Sigmoid colon (tissue), 7 donors: ENCODE data around the gene TIAM1. TPM values are rescaled to one million over a fixed set of nuclear protein-coding genes. Genes with fewer than 3 reads are reported as not detected.

ENCODE experiments used
- DNase-seq: peaks from one replicate; pipeline ENCODE4 v3.0.0-alpha.2; 2019
- H3K27ac ChIP-seq, 4 donors: fragments of 200-600 bp; sonication (generic); one replicate each; pipeline ENCODE4 v1.5.1; 2016 to 2019; ENCODE audit warnings: mild to moderate bottlenecking in 1 of 4
- H3K27me3 ChIP-seq, 3 donors: fragments of 200-600 bp; sonication (generic); one replicate each; pipeline ENCODE4 v1.5.1; 2019; ENCODE audit warnings: mild to moderate bottlenecking in 1 of 3
- H3K36me3 ChIP-seq, 4 donors: fragments of 200-600 bp; sonication (generic); one replicate each; pipeline ENCODE4 v1.5.1; 2016 to 2019
- H3K4me1 ChIP-seq, 4 donors: fragments of 200-600 bp; sonication (generic); one replicate each; pipeline ENCODE4 v1.5.1; 2017 to 2019
- H3K4me3 ChIP-seq, 4 donors: fragments of 200-600 bp; sonication (generic); one replicate each; pipeline ENCODE4 v1.5.1; 2017 to 2019; ENCODE audit warnings: mild to moderate bottlenecking in 2 of 4, moderate library complexity in 1 of 4
- H3K9me3 ChIP-seq, 4 donors: fragments of 200-600 bp in 3 of 4; sonication (generic) in 3 of 4; one replicate each; pipeline versions ENCODE4 v1.5.1 to v1.6.1; 2013 to 2019
- CTCF ChIP-seq, 4 experiments: fragments of 450-650 bp in 3 of 4; fragments of 200-600 bp in 1 of 4; IDR thresholded peaks; one replicate each; pipeline ENCODE4 v1.5.1; 2016 to 2019; ENCODE audit warnings: antibody characterized with exemption in 4 of 4, mild to moderate bottlenecking in 3 of 4, moderate library complexity in 2 of 4
- EP300 ChIP-seq, 4 donors: sonication (generic); formaldehyde crosslinking; IDR thresholded peaks; one replicate each; pipeline ENCODE4 v1.6.1; 2017; ENCODE audit warnings: antibody characterized with exemption in 4 of 4
- POLR2A ChIP-seq, 2 donors: fragments of 450-650 bp; IDR thresholded peaks; one replicate each; pipeline ENCODE4 v1.6.1; 2016; ENCODE audit warnings: antibody characterized with exemption in 2 of 2, mild to moderate bottlenecking in 2 of 2, moderate library complexity in 2 of 2
- POLR2AphosphoS5 ChIP-seq, 4 donors: sonication (generic); formaldehyde crosslinking; IDR thresholded peaks; one replicate each; pipeline ENCODE4 v1.6.1; 2017; ENCODE audit warnings: antibody characterized with exemption in 4 of 4
- WGBS, 2 donors: extraction: QIAGEN DNeasy Blood & Tissue Kit; methylation state at CpG; one replicate each; pipeline ENCODE4 v1.1.7; 2013; 5-methylcytosine and 5-hydroxymethylcytosine counted together
- intact Hi-C: fragments of 100-400 bp; cut with DNase I; formaldehyde crosslinking; loops from one replicate; pipeline ENCODE4 v1.15.1; 2023
- polyA plus RNA-seq, 3 donors: library from polyadenylated mRNA; stranded (reverse); fragments of 200-250 nt; gene quantifications; one replicate each; pipeline ENCODE4 v1.2.3, GENCODE V29; 2013
- total RNA-seq, 4 donors: library from RNA; depleted of rRNA; stranded (reverse); fragments of >200 nt; gene quantifications; one replicate each; pipeline ENCODE4 v1.1.0, GENCODE V29; 2016
- donor health status: healthy with polysubstance abuse.
- donor health status: Bipolar disorder and iron deficiency.
- donor health status: healthy.

Gene TIAM1
- total and polyA plus RNA-seq, 7 donors: 1.2 to 20.5 (median 8.6) TPM

- H3K4me3 ChIP-seq: no peak overlapping the region
- no peak overlapping the region for H3K27ac ChIP-seq
- TF ChIP-seq POLR2AphosphoS5 (IDR thresholded peaks at IDR 0.05) (no peak), POLR2A (IDR thresholded peaks at IDR 0.05) (no peak), EP300 (IDR thresholded peaks at IDR 0.05) (no peak), CTCF (IDR thresholded peaks at IDR 0.05) (no peak)
- no peak for DNase-seq
- intact Hi-C loops: loop anchor here (5.0 kb wide), 1 partner anchor 85 kb away; no protein-coding TSS in a partner anchor
- H3K36me3 ChIP-seq: no peaks in the 10 kb centered on the region
- no peaks in the 10 kb centered on the region for H3K9me3 ChIP-seq
- H3K4me1 ChIP-seq: no peaks in the 10 kb centered on the region
- peaks cover 0 to 5% (median 0%) of the 10 kb centered on the region in 3 donors for H3K27me3 ChIP-seq
- WGBS, 2 donors: 80 to 88% methylated on average over 24 of the region's 24 CpGs
These were observed 161.6 kb downstream of the TIAM1 start for GRCh38 chr21:31182231-31183140.

- DNase-seq: no peak
- peaks cover 0 to 5% (median 0%) of the 10 kb centered on the region in 3 donors for H3K27me3 ChIP-seq
- H3K9me3 ChIP-seq: no peaks in the 10 kb centered on the region
- H3K4me3 ChIP-seq: no peak overlapping the region
- no peaks in the 10 kb centered on the region for H3K36me3 ChIP-seq
- H3K27ac ChIP-seq: no peak overlapping the region
- TF ChIP-seq POLR2AphosphoS5 (IDR thresholded peaks at IDR 0.05): no peak
- TF ChIP-seq EP300 (IDR thresholded peaks at IDR 0.05): no peak
- TF ChIP-seq POLR2A (IDR thresholded peaks at IDR 0.05): no peak
- TF ChIP-seq CTCF (IDR thresholded peaks at IDR 0.05): no peak
- WGBS, 2 donors: 65 to 88% methylated on average over 12 of the region's 12 CpGs
- intact Hi-C loops: loop anchor here (5.0 kb wide), 1 partner anchor 84 kb away; no protein-coding TSS in a partner anchor
- no peaks in the 10 kb centered on the region for H3K4me1 ChIP-seq
These were observed 162.8 kb downstream of the TIAM1 start for GRCh38 chr21:31181082-31181750.

GRCh38 chr21:31180256-31181081 is 163.6 kb downstream of the TIAM1 start:
- Histone ChIP-seq H3K27me3 (peaks cover 0 to 5% (median 0%) of the 10 kb centered on the region in 3 donors), H3K4me3 (no peak overlapping the region), H3K27ac (no peak overlapping the region), H3K4me1 (peaks cover 0 to 4% (median 0%) of the 10 kb centered on the region in 4 donors), H3K36me3 (no peaks in the 10 kb centered on the region), H3K9me3 (no peaks in the 10 kb centered on the region)
- no peak for DNase-seq
- TF ChIP-seq CTCF (IDR thresholded peaks at IDR 0.05) (peak in 2 of 4 experiments; percentile 18 to 34), POLR2A (IDR thresholded peaks at IDR 0.05) (no peak)
- intact Hi-C loops: loop anchor here (5.0 kb wide), 1 partner anchor 83 kb away; no protein-coding TSS in a partner anchor
- 45 to 48% methylated on average over 5 of the region's 5 CpGs for WGBS, 2 donors

GRCh38 chr21:31176725-31177124 is 167.3 kb downstream of the TIAM1 start:
- intact Hi-C loops: no loop called here
- no peak overlapping the region for H3K27ac ChIP-seq
- no peaks in the 10 kb centered on the region for H3K9me3 ChIP-seq
- TF ChIP-seq CTCF (IDR thresholded peaks at IDR 0.05) (no peak), POLR2A (IDR thresholded peaks at IDR 0.05) (no peak), EP300 (IDR thresholded peaks at IDR 0.05) (no peak), POLR2AphosphoS5 (IDR thresholded peaks at IDR 0.05) (no peak)
- H3K4me3 ChIP-seq: no peak overlapping the region
- DNase-seq: no peak
- H3K27me3 ChIP-seq: no peaks in the 10 kb centered on the region
- H3K36me3 ChIP-seq: no peaks in the 10 kb centered on the region
- WGBS, 2 donors: 83 to 87% methylated on average over 4 of the region's 4 CpGs
- peaks cover 0 to 6% (median 0%) of the 10 kb centered on the region in 4 donors for H3K4me1 ChIP-seq
